Loucy (cell line): Measurements from ENCODE around the gene AQP12A.

ENCODE experiments used
- EZH2phosphoT487 ChIP-seq: fragments of 200-600 bp; IDR thresholded peaks from 2 replicates; pipeline ENCODE4 v1.6.1; 2018; ENCODE audit warnings: antibody characterized with exemption, mild to moderate bottlenecking, moderate library complexity, borderline replicate concordance
- TF ChIP-seq, protein P1 (sequence below): fragments of 200-600 bp; sonication (generic); conservative IDR thresholded peaks from 2 replicates; pipeline ENCODE4 v1.5.1; 2014; ENCODE audit warnings: mild to moderate bottlenecking, antibody characterized with exemption, low read length

DNA sequence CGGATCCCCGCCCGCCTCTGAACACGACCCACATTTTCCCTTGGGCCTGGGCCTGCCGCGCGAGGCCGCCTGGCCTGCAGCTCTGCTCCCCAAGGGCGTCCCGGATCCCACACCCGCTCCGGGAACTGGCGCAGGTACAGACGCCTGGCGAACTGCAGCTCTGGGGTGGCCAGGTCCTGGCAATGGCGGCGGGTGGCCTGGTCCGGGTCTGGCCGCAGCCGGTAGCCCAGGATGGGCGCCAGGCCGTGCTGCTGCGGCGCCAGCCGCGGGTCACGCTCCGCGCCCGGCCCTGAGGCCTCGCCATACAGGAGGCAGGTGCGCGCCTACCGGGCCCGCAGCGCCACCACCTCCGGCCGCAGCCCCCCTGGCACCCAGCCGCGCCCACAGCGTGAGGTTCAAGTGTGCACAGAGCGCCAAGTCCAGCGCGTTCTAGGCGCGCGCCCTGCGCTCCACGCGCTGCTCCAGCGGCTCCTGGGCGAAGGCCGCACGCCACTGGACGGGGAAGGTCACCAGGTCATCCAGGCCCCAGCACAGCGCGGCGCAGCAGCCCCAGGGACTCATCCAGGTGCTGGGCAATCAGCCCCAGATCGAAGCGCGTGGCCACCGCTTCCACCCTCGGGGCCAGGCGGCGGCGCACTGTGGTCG is 9.5 kb downstream of the AQP12A start:
- TF ChIP-seq, protein P1, sequence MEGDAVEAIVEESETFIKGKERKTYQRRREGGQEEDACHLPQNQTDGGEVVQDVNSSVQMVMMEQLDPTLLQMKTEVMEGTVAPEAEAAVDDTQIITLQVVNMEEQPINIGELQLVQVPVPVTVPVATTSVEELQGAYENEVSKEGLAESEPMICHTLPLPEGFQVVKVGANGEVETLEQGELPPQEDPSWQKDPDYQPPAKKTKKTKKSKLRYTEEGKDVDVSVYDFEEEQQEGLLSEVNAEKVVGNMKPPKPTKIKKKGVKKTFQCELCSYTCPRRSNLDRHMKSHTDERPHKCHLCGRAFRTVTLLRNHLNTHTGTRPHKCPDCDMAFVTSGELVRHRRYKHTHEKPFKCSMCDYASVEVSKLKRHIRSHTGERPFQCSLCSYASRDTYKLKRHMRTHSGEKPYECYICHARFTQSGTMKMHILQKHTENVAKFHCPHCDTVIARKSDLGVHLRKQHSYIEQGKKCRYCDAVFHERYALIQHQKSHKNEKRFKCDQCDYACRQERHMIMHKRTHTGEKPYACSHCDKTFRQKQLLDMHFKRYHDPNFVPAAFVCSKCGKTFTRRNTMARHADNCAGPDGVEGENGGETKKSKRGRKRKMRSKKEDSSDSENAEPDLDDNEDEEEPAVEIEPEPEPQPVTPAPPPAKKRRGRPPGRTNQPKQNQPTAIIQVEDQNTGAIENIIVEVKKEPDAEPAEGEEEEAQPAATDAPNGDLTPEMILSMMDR = no peak
- TF ChIP-seq EZH2phosphoT487 = no peak
